BLaER1 treated with 17β-estradiol and CSF1 and Interleukin-3, amounts not matched to agents 10 nM and 100 nM (cell line): ENCODE results near the gene CYP27A1.
A peak's percentile ranks its signal among the peaks of the same experiment; 100 is the strongest.

Source experiments
- H3K27ac ChIP-seq, 11 experiments: shearing (Covaris generic); formaldehyde crosslinking; 2 replicates each; pipeline ENCODE4 v1.8.1; 2022
- H3K27me3 ChIP-seq, 11 experiments: shearing (Covaris generic); formaldehyde crosslinking; 2 replicates each; pipeline ENCODE4 v1.8.1; 2022
- H3K36me3 ChIP-seq, 11 experiments: shearing (Covaris generic); formaldehyde crosslinking; 2 replicates each; pipeline ENCODE4 v1.8.1; 2022
- H3K4me1 ChIP-seq, 10 experiments: shearing (Covaris generic); formaldehyde crosslinking; 2 replicates each; pipeline ENCODE4 v1.8.1; 2022
- H3K4me2 ChIP-seq, 11 experiments: shearing (Covaris generic); formaldehyde crosslinking; 2 replicates each; pipeline ENCODE4 v1.8.1; 2022
- H3K4me3 ChIP-seq, 10 experiments: shearing (Covaris generic); formaldehyde crosslinking; 2 replicates each; pipeline ENCODE4 v1.8.1; 2022
- H3K9ac ChIP-seq, 11 experiments: shearing (Covaris generic); formaldehyde crosslinking; 2 replicates each; pipeline ENCODE4 v1.8.1; 2022
- H3K9me3 ChIP-seq, 11 experiments: shearing (Covaris generic); formaldehyde crosslinking; replicated peaks in 1 of 11; 2 replicates each; pipeline ENCODE4 v1.8.1; 2022
- H4K20me1 ChIP-seq, 11 experiments: shearing (Covaris generic); formaldehyde crosslinking; 2 replicates each; pipeline ENCODE4 v1.8.1; 2022
- Cebpa-rat ChIP-seq, 11 experiments: shearing (Covaris generic); IDR thresholded peaks; 2 replicates each; pipeline ENCODE4 v1.8.1; 2022

CYP27A1 gene

GRCh38 chr2:218781691-218782527, at the start of gene CYP27A1:
Gene CYP27A1 (plus strand): TSS chr2:218782147. CDS start chr2:218782183, 36 bp downstream.
- H3K27me3 ChIP-seq, result no peaks in the 10 kb centered on the region
- H3K4me1 ChIP-seq, result peaks cover 0 to 9% (median 0%) of the 10 kb centered on the region in 10 experiments; a peak in 2 of 20 replicates
- no peak within 1 kb of the TSS for H3K4me2 ChIP-seq
- H3K27ac ChIP-seq, result no peak within 1 kb of the TSS
- peaks cover 6 to 19% (median 12%) of the 10 kb centered on the region in 11 experiments; a peak in 17 of 22 replicates for H3K36me3 ChIP-seq
- H3K4me3 ChIP-seq, result no peak within 1 kb of the TSS
- no peak within 1 kb of the TSS for H3K9ac ChIP-seq
- H4K20me1 ChIP-seq, result no peaks in the 10 kb centered on the region
- TF ChIP-seq Cebpa-rat (IDR thresholded peaks at IDR 0.05), result no peak
- H3K9me3 ChIP-seq, result peaks cover 12 to 30% (median 17%) of the 10 kb centered on the region in 11 experiments

GRCh38 chr2:218732761-218733158, 49.2 kb upstream of the CYP27A1 start:
- no peak for TF ChIP-seq Cebpa-rat (IDR thresholded peaks at IDR 0.05)
- peak overlapping the region in 8 of 11 experiments; percentile 49 to 86 (median 74); a peak in 14 of 22 replicates for H3K4me2 ChIP-seq
- H3K36me3 ChIP-seq, result peaks cover 23 to 76% (median 51%) of the 10 kb centered on the region in 11 experiments
- peak overlapping the region in 8 of 11 experiments; percentile 30 to 72 (median 47); a peak in 14 of 22 replicates for H3K9ac ChIP-seq
- H3K4me3 ChIP-seq, result peak overlapping the region in 1 of 10 experiments; percentile 3; a peak in 1 of 20 replicates
- peak overlapping the region in 10 of 11 experiments; percentile 65 to 93 (median 81); a peak in 18 of 22 replicates for H3K27ac ChIP-seq
- H4K20me1 ChIP-seq, result peaks cover 0 to 68% (median 0%) of the 10 kb centered on the region in 11 experiments; a peak in 7 of 22 replicates
- H3K4me1 ChIP-seq, result peaks cover 0 to 96% (median 51%) of the 10 kb centered on the region in 10 experiments; a peak in 17 of 20 replicates
- H3K9me3 ChIP-seq, result peaks cover under 1 to 12% (median 4%) of the 10 kb centered on the region in 11 experiments; a peak in 20 of 22 replicates
- H3K27me3 ChIP-seq, result no peaks in the 10 kb centered on the region

- H3K27me3 ChIP-seq, result no peaks in the 10 kb centered on the region
- H3K36me3 ChIP-seq, result peaks cover 25 to 78% (median 53%) of the 10 kb centered on the region in 11 experiments
- H3K9ac ChIP-seq, result peak overlapping the region in 8 of 11 experiments; percentile 35 to 72 (median 54); a peak in 14 of 22 replicates
- H3K4me2 ChIP-seq, result peak overlapping the region in 10 of 11 experiments; percentile 29 to 86 (median 68); a peak in 19 of 22 replicates
- peak; percentile 78 to 97 (median 93); a peak in 21 of 22 replicates for TF ChIP-seq Cebpa-rat (IDR thresholded peaks at IDR 0.05)
- peaks cover 0 to 7% (median 1%) of the 10 kb centered on the region in 11 experiments; a peak in 7 of 22 replicates for H3K9me3 ChIP-seq
- H3K27ac ChIP-seq, result peak overlapping the region in 10 of 11 experiments; percentile 68 to 93 (median 81); a peak in 20 of 22 replicates
- peak overlapping the region in 1 of 10 experiments; percentile 3; a peak in 1 of 20 replicates for H3K4me3 ChIP-seq
- H4K20me1 ChIP-seq, result peaks cover 0 to 72% (median 0%) of the 10 kb centered on the region in 11 experiments; a peak in 7 of 22 replicates
- peaks cover 0 to 94% (median 51%) of the 10 kb centered on the region in 10 experiments; a peak in 17 of 20 replicates for H3K4me1 ChIP-seq
Measured at GRCh38 chr2:218733171-218734021, 48.6 kb upstream of the CYP27A1 start.

GRCh38 chr2:218734190-218734975, 47.6 kb upstream of the CYP27A1 start:
- no peaks in the 10 kb centered on the region for H3K9me3 ChIP-seq

GRCh38 chr2:218736531-218736930, 45.4 kb upstream of the CYP27A1 start:
- Histone ChIP-seq H3K4me2 (peak overlapping the region in 2 of 11 experiments; percentile 79 to 84; a peak in 4 of 22 replicates), H3K4me1 (peaks cover 0 to 87% (median 44%) of the 10 kb centered on the region in 10 experiments; a peak in 17 of 20 replicates), H3K4me3 (no peak overlapping the region), H4K20me1 (peaks cover 0 to 61% (median 0%) of the 10 kb centered on the region in 11 experiments; a peak in 7 of 22 replicates), H3K27ac (peak overlapping the region in 5 of 11 experiments; percentile 20 to 81 (median 28); a peak in 7 of 22 replicates), H3K9me3 (no peaks in the 10 kb centered on the region), H3K9ac (peak overlapping the region in 1 of 11 experiments; percentile 20; a peak in 1 of 22 replicates), H3K36me3 (peaks cover 47 to 91% (median 70%) of the 10 kb centered on the region in 11 experiments), H3K27me3 (no peaks in the 10 kb centered on the region)
- TF ChIP-seq Cebpa-rat (IDR thresholded peaks at IDR 0.05), result no peak

More at GRCh38 chr2:218734190-218734975, 47.6 kb upstream of the CYP27A1 start:
- peak overlapping the region in 1 of 10 experiments; percentile 10; a peak in 1 of 20 replicates for H3K4me3 ChIP-seq
- H3K9ac ChIP-seq, result peak overlapping the region in 8 of 11 experiments; percentile 6 to 72 (median 56); a peak in 15 of 22 replicates
- TF ChIP-seq Cebpa-rat (IDR thresholded peaks at IDR 0.05), result no peak
- H3K4me2 ChIP-seq, result peak overlapping the region in 10 of 11 experiments; percentile 1 to 86 (median 68); a peak in 17 of 22 replicates
- peaks cover 0 to 72% (median 0%) of the 10 kb centered on the region in 11 experiments; a peak in 7 of 22 replicates for H4K20me1 ChIP-seq
- peaks cover 0 to 87% (median 51%) of the 10 kb centered on the region in 10 experiments; a peak in 17 of 20 replicates for H3K4me1 ChIP-seq
- no peaks in the 10 kb centered on the region for H3K27me3 ChIP-seq
- peaks cover 25 to 78% (median 53%) of the 10 kb centered on the region in 11 experiments for H3K36me3 ChIP-seq
- peak overlapping the region in 10 of 11 experiments; percentile 68 to 93 (median 81); a peak in 21 of 22 replicates for H3K27ac ChIP-seq

GRCh38 chr2:218743068-218743467, 38.9 kb upstream of the CYP27A1 start:
- Histone ChIP-seq H3K9me3 (peaks cover 0 to 2% (median 0%) of the 10 kb centered on the region in 11 experiments; a peak in 1 of 22 replicates), H3K9ac (no peak overlapping the region), H4K20me1 (peaks cover 0 to 20% (median 0%) of the 10 kb centered on the region in 11 experiments; a peak in 1 of 22 replicates), H3K4me2 (peak overlapping the region in 5 of 11 experiments; percentile 33 to 87 (median 78); a peak in 9 of 22 replicates), H3K4me1 (peaks cover 0 to 89% (median 24%) of the 10 kb centered on the region in 10 experiments; a peak in 13 of 20 replicates), H3K4me3 (no peak overlapping the region), H3K27ac (peak overlapping the region in 6 of 11 experiments; percentile 36 to 88 (median 70); a peak in 10 of 22 replicates), H3K27me3 (no peaks in the 10 kb centered on the region), H3K36me3 (peaks cover 73 to 100% (median 94%) of the 10 kb centered on the region in 11 experiments)
- TF ChIP-seq Cebpa-rat (IDR thresholded peaks at IDR 0.05), result no peak

- no peak for TF ChIP-seq Cebpa-rat (IDR thresholded peaks at IDR 0.05)
- Histone ChIP-seq H3K36me3 (peaks cover 73 to 100% (median 94%) of the 10 kb centered on the region in 11 experiments), H4K20me1 (peaks cover 0 to 7% (median 0%) of the 10 kb centered on the region in 11 experiments; a peak in 1 of 22 replicates), H3K4me1 (peaks cover 0 to 97% (median 24%) of the 10 kb centered on the region in 10 experiments; a peak in 13 of 20 replicates), H3K4me2 (peak overlapping the region in 6 of 11 experiments; percentile 20 to 87 (median 76); a peak in 11 of 22 replicates), H3K9ac (peak overlapping the region in 6 of 11 experiments; percentile 9 to 64 (median 61); a peak in 11 of 22 replicates), H3K4me3 (no peak overlapping the region), H3K27ac (peak overlapping the region in 7 of 11 experiments; percentile 52 to 88 (median 81); a peak in 12 of 22 replicates), H3K27me3 (no peaks in the 10 kb centered on the region), H3K9me3 (peaks cover 0 to 12% (median 0%) of the 10 kb centered on the region in 11 experiments; a peak in 1 of 22 replicates)
Measured at GRCh38 chr2:218744615-218745014, 37.3 kb upstream of the CYP27A1 start.
